ENCODE measurements around the gene PPP1R3D. TPM values are rescaled to one million over a fixed set of nuclear protein-coding genes. Genes with fewer than 3 reads are reported as not detected.

Gene PPP1R3D
- total and polyA plus RNA-seq, 2 of the 13 experiments (the other 11 are each of a cell fraction or from before 2014, with no cell fraction given) = 1.2 to 3.7 TPM

DNA sequence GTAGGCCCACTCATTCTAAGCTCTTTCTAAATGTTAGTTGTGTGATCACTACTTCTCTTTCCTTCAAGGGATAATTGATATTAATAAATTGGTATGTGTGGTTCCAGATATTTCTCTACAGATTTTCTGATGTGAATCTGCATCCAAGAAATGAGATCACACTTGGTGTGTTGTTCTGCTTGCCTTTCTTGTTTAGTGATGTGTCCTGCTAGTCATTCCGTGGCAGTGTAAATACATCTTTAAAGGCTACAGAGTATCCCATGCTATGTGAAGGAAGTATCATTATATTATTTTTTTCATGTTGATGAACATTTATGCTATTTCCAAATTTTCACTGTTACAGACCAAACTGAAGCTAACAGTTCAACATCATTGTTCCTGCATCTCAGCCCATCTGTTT, 31.3 kb upstream of the PPP1R3D start (continued):
- TF ChIP-seq NCOA2 (CRISPR knock-in tag; IDR thresholded peaks at IDR 0.05) (no peak), ZNF343 (CRISPR knock-in tag; IDR thresholded peaks at IDR 0.05) (no peak), ZNF652 (CRISPR knock-in tag; IDR thresholded peaks at IDR 0.05; ENCODE audit: borderline replicate concordance, low read depth) (no peak), FOXK2 (IDR thresholded peaks at IDR 0.05) (no peak)

- DNase-seq (ENCODE audit: low spot score) (no peak), FAIRE-seq (no peak), ATAC-seq (no peak)
- no peak overlapping the region for H2AFZ ChIP-seq (ENCODE audit: low read length)
- WGBS (ENCODE audit: low lambda C conversion rate) = 43% methylated on average over 3 of the region's 3 CpGs
- no peaks in the 10 kb centered on the region for H3K36me3 ChIP-seq (replicated peaks in 1 of 2; ENCODE audit: control insufficient read depth in 1 of 2, insufficient read depth in 2 of 2, low read length in 2 of 2)
- no peak overlapping the region for H3K27ac ChIP-seq (ENCODE audit: extremely low read length, insufficient read depth, low read length)
- H3K9me3 ChIP-seq (ENCODE audit: low read length) = no peaks in the 10 kb centered on the region
- no peaks in the 10 kb centered on the region; a peak in 1 of 5 replicates for H3K27me3 ChIP-seq (ENCODE audit: control insufficient read depth in 1 of 2, insufficient read depth in 2 of 2, low read length in 2 of 2)
- TF ChIP-seq HNF4A (CRISPR knock-in tag; IDR thresholded peaks at IDR 0.05) (no peak), SOX13 (IDR thresholded peaks at IDR 0.05) (no peak), SOX13 (CRISPR knock-in tag; conservative IDR thresholded peaks at IDR 0.05 in 1 of 2, IDR thresholded peaks at IDR 0.05 in 1 of 2) (peak in 1 of 2 experiments; percentile 38; a peak in 1 of 4 replicates), MAFK (conservative IDR thresholded peaks at IDR 0.05 in 1 of 2, IDR thresholded peaks at IDR 0.05 in 1 of 2; ENCODE audit: low read length in 2 of 2) (peak; percentile 33 to 55; a peak in 3 of 4 replicates), MAFF (IDR thresholded peaks at IDR 0.05; ENCODE audit: low read depth, low read length) (peak; percentile 63)
- ChIA-PET CTCF (ENCODE audit: low intra/inter-chr PET ratio, low total read pairs) (no interaction called here), POLR2A (no interaction called here)
- BruUV-seq (replicated peaks) = no TSS peak
- no peak overlapping the region for H3K9ac ChIP-seq (ENCODE audit: insufficient read depth, low read depth, low read length)
- H3K79me2 ChIP-seq (ENCODE audit: insufficient read depth, low read length) = no peaks in the 10 kb centered on the region
- in situ Hi-C loops (cut with HindIII; ENCODE audit: extremely low pct_ligation_motif_present, low pct_unique_long_range_greater_than_20kb) (no loop called here), intact Hi-C loops (cut with micrococcal nuclease; ENCODE audit: unreplicated experiment) (no loop called here)
- H3K4me3 ChIP-seq (replicated peaks in 1 of 3; ENCODE audit: insufficient read depth in 1 of 3, low read depth in 2 of 3, low read length in 3 of 3) = no peak overlapping the region
- no peaks in the 10 kb centered on the region for H3K4me1 ChIP-seq (ENCODE audit: insufficient read depth, low read length)
- no peak overlapping the region for H3K4me2 ChIP-seq (ENCODE audit: low read depth, low read length)
- H4K20me1 ChIP-seq (ENCODE audit: insufficient read depth, low read length) = no peaks in the 10 kb centered on the region
Observed at GRCh38 chr20:59966428-59966827, 26.3 kb upstream of the PPP1R3D start.

GRCh38 chr20:59962155-59962554, 22.1 kb upstream of the PPP1R3D start:
- no peak for FAIRE-seq
- TF ChIP-seq WIZ (CRISPR knock-in tag; IDR thresholded peaks at IDR 0.05) (no peak), ZNF678 (CRISPR knock-in tag; IDR thresholded peaks at IDR 0.05) (no peak), ZNF431 (CRISPR knock-in tag; IDR thresholded peaks at IDR 0.05; ENCODE audit: borderline replicate concordance, low read depth) (no peak), KLF16 (CRISPR knock-in tag; IDR thresholded peaks at IDR 0.05) (no peak), U2AF2 (IDR thresholded peaks at IDR 0.05; ENCODE audit: low read depth, low read length) (no peak), BHLHE40 (IDR thresholded peaks at IDR 0.05; ENCODE audit: low read length) (no peak), ZNF546 (CRISPR knock-in tag; conservative IDR thresholded peaks at IDR 0.05) (no peak), FOXJ3 (CRISPR knock-in tag; IDR thresholded peaks at IDR 0.05; ENCODE audit: borderline replicate concordance) (no peak), ZNF766 (CRISPR knock-in tag; IDR thresholded peaks at IDR 0.05; ENCODE audit: borderline replicate concordance) (no peak)
- TF ChIP-seq, protein P1, sequence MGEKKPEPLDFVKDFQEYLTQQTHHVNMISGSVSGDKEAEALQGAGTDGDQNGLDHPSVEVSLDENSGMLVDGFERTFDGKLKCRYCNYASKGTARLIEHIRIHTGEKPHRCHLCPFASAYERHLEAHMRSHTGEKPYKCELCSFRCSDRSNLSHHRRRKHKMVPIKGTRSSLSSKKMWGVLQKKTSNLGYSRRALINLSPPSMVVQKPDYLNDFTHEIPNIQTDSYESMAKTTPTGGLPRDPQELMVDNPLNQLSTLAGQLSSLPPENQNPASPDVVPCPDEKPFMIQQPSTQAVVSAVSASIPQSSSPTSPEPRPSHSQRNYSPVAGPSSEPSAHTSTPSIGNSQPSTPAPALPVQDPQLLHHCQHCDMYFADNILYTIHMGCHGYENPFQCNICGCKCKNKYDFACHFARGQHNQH (CRISPR knock-in tag; IDR thresholded peaks at IDR 0.05) = no peak

More at GRCh38 chr20:59962155-59962554, 22.1 kb upstream of the PPP1R3D start:
- H3K4me2 ChIP-seq (ENCODE audit: low read depth, low read length) = no peak overlapping the region
- H3K27ac ChIP-seq (ENCODE audit: extremely low read length, insufficient read depth, low read length) = no peak overlapping the region
- no peak overlapping the region for H3K4me3 ChIP-seq (replicated peaks in 1 of 3; ENCODE audit: insufficient read depth in 1 of 3, low read depth in 2 of 3, low read length in 3 of 3)
- no peaks in the 10 kb centered on the region; a peak in 1 of 5 replicates for H3K27me3 ChIP-seq (ENCODE audit: control insufficient read depth in 1 of 2, insufficient read depth in 2 of 2, low read length in 2 of 2)
- H3K9me3 ChIP-seq (ENCODE audit: low read length) = no peaks in the 10 kb centered on the region
- no peaks in the 10 kb centered on the region for H3K4me1 ChIP-seq (ENCODE audit: insufficient read depth, low read length)
- ChIA-PET POLR2A (no interaction called here), CTCF (ENCODE audit: low intra/inter-chr PET ratio, low total read pairs) (no interaction called here)
- in situ Hi-C loops (cut with HindIII; ENCODE audit: extremely low pct_ligation_motif_present, low pct_unique_long_range_greater_than_20kb) (no loop called here), intact Hi-C loops (cut with micrococcal nuclease; ENCODE audit: unreplicated experiment) (no loop called here)
- BruUV-seq (replicated peaks) = no TSS peak
- 44% methylated on average over 6 of the region's 6 CpGs for WGBS (ENCODE audit: low lambda C conversion rate)
- H3K79me2 ChIP-seq (ENCODE audit: insufficient read depth, low read length) = no peaks in the 10 kb centered on the region
- H3K9ac ChIP-seq (ENCODE audit: insufficient read depth, low read depth, low read length) = no peak overlapping the region
- H4K20me1 ChIP-seq (ENCODE audit: insufficient read depth, low read length) = no peaks in the 10 kb centered on the region
- H2AFZ ChIP-seq (ENCODE audit: low read length) = no peak overlapping the region
- H3K36me3 ChIP-seq (replicated peaks in 1 of 2; ENCODE audit: control insufficient read depth in 1 of 2, insufficient read depth in 2 of 2, low read length in 2 of 2) = no peaks in the 10 kb centered on the region
- ATAC-seq (no peak), DNase-seq (ENCODE audit: low spot score) (no peak)

Data from HepG2 (cell line).